ENCODE data around the gene STEAP4.
A peak's percentile ranks its signal among the peaks of the same experiment; 100 is the strongest.

Gene STEAP4

DNA sequence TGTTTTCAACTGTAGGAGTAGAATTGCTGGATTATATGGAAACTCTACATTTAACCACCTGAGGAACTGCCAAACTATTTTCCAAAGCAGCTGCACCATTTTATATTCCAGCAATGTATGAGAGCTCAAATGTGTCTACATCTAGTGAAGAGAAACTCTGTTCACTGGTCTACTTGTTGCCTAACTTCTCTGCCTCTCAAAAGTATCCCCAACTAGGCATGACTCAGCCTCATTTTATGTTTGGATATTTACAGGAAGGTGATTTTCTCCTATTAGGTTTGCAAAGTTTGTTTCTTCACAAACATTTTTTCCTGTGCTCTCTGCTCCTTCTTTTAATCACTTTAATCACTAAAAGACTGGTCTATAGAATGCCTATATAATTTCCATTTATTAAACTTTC is 49.8 kb downstream of the STEAP4 start:
- DNase-seq (ENCODE audit: extremely low read depth, low read depth) = no peak
- TF ChIP-seq, protein P1, sequence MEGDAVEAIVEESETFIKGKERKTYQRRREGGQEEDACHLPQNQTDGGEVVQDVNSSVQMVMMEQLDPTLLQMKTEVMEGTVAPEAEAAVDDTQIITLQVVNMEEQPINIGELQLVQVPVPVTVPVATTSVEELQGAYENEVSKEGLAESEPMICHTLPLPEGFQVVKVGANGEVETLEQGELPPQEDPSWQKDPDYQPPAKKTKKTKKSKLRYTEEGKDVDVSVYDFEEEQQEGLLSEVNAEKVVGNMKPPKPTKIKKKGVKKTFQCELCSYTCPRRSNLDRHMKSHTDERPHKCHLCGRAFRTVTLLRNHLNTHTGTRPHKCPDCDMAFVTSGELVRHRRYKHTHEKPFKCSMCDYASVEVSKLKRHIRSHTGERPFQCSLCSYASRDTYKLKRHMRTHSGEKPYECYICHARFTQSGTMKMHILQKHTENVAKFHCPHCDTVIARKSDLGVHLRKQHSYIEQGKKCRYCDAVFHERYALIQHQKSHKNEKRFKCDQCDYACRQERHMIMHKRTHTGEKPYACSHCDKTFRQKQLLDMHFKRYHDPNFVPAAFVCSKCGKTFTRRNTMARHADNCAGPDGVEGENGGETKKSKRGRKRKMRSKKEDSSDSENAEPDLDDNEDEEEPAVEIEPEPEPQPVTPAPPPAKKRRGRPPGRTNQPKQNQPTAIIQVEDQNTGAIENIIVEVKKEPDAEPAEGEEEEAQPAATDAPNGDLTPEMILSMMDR (IDR thresholded peaks at IDR 0.05; ENCODE audit: low read depth, low read length) = no peak

DNA sequence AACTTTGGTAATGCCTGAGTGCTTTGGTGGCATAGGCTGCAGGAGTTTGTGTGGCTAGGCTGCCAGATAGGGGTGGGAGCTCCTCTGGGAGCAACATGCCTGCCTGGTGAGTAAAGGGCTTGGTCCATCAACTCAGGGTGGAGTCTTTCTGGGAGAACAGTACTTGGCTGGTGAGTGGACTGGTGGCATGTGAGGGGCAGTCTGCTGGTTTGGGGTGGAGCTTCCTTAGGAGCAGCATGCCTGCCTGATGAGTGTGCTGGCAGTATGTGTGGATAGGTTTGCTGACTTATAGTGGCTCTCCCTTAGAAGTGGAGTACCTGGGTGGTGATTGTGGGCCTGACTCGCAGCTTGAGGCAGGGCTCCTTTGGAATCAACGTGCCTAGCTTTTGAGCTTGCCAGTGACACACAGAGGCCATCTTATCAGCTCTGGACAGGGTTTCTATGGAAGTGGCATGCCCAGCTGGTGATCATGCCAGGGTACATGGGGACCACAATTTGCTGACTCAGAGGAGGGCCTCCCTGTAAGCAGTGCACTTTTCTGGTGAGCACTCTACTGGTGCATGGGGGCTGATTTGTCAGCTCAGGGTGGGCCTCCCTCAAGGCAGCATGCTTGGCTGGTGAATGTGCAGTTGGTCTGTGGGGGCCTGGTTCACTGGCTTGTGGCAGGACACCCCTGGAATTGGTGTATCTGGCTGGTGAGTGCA is 51.8 kb downstream of the STEAP4 start:
- DNase-seq (ENCODE audit: extremely low read depth, low read depth) = no peak
- TF ChIP-seq, protein P1 (IDR thresholded peaks at IDR 0.05; ENCODE audit: low read depth, low read length) = no peak

DNA sequence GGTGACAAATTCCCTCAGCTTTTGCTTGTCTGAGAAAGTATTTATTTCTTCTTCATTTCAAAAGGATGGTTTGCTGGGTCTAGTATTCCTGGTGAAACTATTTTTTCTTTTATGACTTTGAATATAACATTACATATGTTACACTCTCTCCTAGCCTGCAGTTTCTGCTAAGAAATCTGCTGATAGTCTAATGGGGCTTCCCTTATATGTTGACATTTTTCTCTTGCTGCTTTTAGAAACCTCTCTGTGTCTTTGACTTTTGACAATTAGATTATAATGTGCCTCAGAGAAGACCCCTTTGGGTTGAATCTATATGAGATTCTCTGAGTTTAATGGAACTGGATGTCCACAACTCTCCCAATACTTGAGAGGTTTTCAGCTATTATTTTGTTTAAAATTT is 53.1 kb downstream of the STEAP4 start:
- no peak for DNase-seq (ENCODE audit: extremely low read depth, low read depth)
- TF ChIP-seq, protein P1 (IDR thresholded peaks at IDR 0.05; ENCODE audit: low read depth, low read length) = no peak

DNA sequence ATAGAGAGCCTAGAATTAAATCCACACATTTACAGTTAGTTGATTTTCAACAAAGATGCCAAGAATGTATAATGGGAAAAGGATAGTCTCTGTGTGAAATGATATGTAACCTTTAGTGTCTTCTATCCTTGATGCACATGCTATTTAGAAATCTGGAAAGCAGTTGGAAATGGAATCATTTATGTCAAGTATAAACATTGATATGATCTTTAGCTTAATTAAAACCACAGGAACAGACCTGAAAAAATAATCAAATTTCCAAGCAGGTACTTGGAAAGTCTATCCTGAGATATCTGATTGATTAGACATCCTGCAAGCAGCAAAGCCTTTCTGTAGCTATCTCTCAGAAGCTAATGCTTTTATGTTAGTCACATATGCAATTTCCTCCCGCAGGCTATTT is 62.4 kb downstream of the STEAP4 start:
- TF ChIP-seq, protein P1 (IDR thresholded peaks at IDR 0.05; ENCODE audit: low read depth, low read length) = no peak
- no peak for DNase-seq (ENCODE audit: extremely low read depth, low read depth)

DNA sequence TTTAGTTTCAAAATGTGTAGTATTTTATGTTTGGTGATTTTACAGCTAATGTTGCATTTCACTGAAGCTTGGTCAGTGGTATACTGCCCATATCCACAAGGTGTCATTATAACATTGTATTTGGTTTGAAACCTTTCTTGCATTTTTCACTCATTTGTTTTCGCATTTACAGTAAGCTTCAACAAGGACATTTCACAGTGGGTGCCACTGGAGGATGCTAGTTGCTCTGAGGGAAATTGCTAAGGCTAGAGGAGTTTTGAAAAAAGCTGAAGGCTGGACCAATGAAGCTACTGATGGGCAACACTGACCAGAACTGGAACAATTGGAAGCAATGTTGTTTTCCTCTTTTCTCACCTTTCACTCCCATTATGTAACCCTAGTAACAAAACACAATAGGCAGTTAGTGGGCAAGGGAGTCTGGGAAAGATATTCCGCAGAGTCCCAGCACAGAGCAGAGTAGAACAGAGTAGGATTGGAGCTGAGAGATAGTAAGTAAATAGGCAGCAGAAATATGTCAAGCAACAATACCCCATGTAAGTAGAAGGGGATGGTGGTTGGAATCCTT is 63.3 kb downstream of the STEAP4 start:
- DNase-seq (ENCODE audit: extremely low read depth, low read depth) = no peak
- TF ChIP-seq, protein P1 (IDR thresholded peaks at IDR 0.05; ENCODE audit: low read depth, low read length) = peak; percentile 74

DNA sequence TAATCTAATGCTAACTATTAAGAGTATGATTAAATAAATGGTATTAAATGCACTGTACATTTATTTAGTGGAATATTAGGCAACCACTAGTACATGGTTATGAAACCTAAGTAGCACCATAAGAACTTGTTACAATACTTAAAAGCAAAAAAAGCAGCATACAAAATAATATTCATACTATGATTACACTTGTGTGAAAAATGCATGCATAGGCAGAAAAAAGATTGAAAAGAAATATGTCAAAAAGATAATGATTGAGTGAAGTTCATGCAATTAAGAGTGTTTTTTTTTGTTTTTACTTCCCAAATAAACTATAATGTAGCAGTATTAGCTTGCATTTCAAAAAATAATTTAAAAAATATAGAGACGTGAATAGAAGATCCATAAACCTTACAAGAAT is 66.8 kb downstream of the STEAP4 start:
- TF ChIP-seq, protein P1 (IDR thresholded peaks at IDR 0.05; ENCODE audit: low read depth, low read length) = no peak
- DNase-seq (ENCODE audit: extremely low read depth, low read depth) = no peak

DNA sequence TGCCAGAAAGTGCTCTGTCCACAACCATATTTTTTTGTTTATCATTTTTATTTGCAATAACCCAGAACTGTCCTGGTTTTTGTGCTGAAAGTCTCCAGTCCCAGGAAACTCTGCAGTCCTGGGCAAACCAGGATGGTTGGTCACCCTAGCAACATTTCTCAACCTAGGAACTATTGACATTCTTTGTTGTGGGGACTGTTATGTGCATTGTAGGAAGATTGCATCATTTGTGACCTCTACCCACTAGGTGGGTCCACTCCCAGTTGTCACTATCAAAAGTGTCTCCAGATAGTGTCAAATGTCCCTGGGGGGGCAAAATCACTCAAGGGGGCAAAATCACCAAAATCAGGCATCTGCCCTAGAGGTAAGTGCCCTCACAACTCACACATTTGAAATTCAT is 72.9 kb downstream of the STEAP4 start:
- no peak for DNase-seq (ENCODE audit: extremely low read depth, low read depth)
- TF ChIP-seq, protein P1 (IDR thresholded peaks at IDR 0.05; ENCODE audit: low read depth, low read length) = no peak
